ENCODE data around the gene PTPRM. TPM values are rescaled to one million over a fixed set of nuclear protein-coding genes. Genes with fewer than 3 reads are reported as not detected.

PTPRM gene
- total RNA-seq, 1 experiment from 2014 or later = 11.1 TPM

DNA sequence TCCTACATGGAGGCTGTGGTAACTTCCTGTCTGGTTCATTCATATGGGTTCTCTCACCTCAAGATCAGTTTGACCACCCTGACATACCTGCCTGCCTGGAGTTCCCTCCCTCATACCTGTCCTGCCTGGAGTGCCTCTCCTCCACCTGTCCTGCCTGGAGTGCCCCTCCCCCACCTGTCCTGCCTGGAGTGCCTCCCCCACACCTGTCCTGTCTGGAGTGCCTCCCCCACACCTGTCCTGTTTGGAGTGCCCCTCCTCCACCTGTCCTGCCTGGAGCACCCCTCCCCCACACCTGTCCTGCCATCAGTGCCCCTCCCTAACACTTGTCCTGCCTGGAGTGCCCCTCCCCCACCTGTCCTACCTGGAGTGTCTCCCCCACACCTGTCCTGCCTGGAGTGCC lies 461.9 kb downstream of the PTPRM start:
- ATAC-seq = peak; percentile 71
- POLR2A ChIA-PET = interaction anchor here (0.7 kb wide), 1 partner anchor 333 kb away, joined by 3 read pairs; no protein-coding TSS in a partner anchor
- CTCF ChIA-PET = no interaction called here
- H3K4me3 Mint-ChIP-seq = no peak overlapping the region
- peaks cover 21% of the 10 kb centered on the region for H3K4me1 Mint-ChIP-seq
- no peak overlapping the region for H3K27ac Mint-ChIP-seq
- H3K36me3 Mint-ChIP-seq = no peaks in the 10 kb centered on the region
- no peaks in the 10 kb centered on the region for H3K27me3 Mint-ChIP-seq (ENCODE audit: low read depth)
- DNase-seq (ENCODE audit: low spot score) = peak; percentile 72
- H3K9me3 Mint-ChIP-seq = no peaks in the 10 kb centered on the region
- TF ChIP-seq, protein P1, sequence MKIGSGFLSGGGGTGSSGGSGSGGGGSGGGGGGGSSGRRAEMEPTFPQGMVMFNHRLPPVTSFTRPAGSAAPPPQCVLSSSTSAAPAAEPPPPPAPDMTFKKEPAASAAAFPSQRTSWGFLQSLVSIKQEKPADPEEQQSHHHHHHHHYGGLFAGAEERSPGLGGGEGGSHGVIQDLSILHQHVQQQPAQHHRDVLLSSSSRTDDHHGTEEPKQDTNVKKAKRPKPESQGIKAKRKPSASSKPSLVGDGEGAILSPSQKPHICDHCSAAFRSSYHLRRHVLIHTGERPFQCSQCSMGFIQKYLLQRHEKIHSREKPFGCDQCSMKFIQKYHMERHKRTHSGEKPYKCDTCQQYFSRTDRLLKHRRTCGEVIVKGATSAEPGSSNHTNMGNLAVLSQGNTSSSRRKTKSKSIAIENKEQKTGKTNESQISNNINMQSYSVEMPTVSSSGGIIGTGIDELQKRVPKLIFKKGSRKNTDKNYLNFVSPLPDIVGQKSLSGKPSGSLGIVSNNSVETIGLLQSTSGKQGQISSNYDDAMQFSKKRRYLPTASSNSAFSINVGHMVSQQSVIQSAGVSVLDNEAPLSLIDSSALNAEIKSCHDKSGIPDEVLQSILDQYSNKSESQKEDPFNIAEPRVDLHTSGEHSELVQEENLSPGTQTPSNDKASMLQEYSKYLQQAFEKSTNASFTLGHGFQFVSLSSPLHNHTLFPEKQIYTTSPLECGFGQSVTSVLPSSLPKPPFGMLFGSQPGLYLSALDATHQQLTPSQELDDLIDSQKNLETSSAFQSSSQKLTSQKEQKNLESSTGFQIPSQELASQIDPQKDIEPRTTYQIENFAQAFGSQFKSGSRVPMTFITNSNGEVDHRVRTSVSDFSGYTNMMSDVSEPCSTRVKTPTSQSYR (CRISPR knock-in tag; IDR thresholded peaks at IDR 0.05) = peak; percentile 96
- TF ChIP-seq ZNF121 (CRISPR knock-in tag; IDR thresholded peaks at IDR 0.05) (peak; percentile 98), PRRX2 (CRISPR knock-in tag; IDR thresholded peaks at IDR 0.05) (no peak), FOXP1 (CRISPR knock-in tag; IDR thresholded peaks at IDR 0.05; ENCODE audit: borderline replicate concordance) (peak; percentile 64; the same call in 1 of the 2 replicates), GRHL2 (CRISPR knock-in tag; IDR thresholded peaks at IDR 0.05; ENCODE audit: insufficient replicate concordance, severe bottlenecking) (no peak), MYBL2 (CRISPR knock-in tag; IDR thresholded peaks at IDR 0.05) (no peak), MAX (CRISPR knock-in tag; IDR thresholded peaks at IDR 0.05) (peak; percentile 48; the same call in 1 of the 2 replicates)

- ATAC-seq (no peak), DNase-seq (ENCODE audit: low spot score) (no peak)
- Mint-ChIP-seq H3K27me3 (ENCODE audit: low read depth) (no peaks in the 10 kb centered on the region), H3K4me3 (no peak overlapping the region), H3K36me3 (no peaks in the 10 kb centered on the region), H3K27ac (no peak overlapping the region), H3K4me1 (peaks cover 21% of the 10 kb centered on the region), H3K9me3 (0 out of 2 replicates have a peak, but pooled peaks cover 1% of the 10 kb centered on the region)
- TF ChIP-seq ZNF263 (CRISPR knock-in tag; IDR thresholded peaks at IDR 0.05; ENCODE audit: low read depth) (no peak), ATF2 (CRISPR knock-in tag; IDR thresholded peaks at IDR 0.05; ENCODE audit: borderline replicate concordance, low read depth) (no peak), IRF2 (CRISPR knock-in tag; IDR thresholded peaks at IDR 0.05; ENCODE audit: borderline replicate concordance, low read depth) (no peak), PRRX2 (CRISPR knock-in tag; IDR thresholded peaks at IDR 0.05) (no peak), GABPB1 (CRISPR knock-in tag; IDR thresholded peaks at IDR 0.05) (no peak), EMX1 (CRISPR knock-in tag; IDR thresholded peaks at IDR 0.05) (no peak), ZNF121 (CRISPR knock-in tag; IDR thresholded peaks at IDR 0.05) (no peak), HMGA2 (CRISPR knock-in tag; IDR thresholded peaks at IDR 0.05) (no peak), E2F5 (CRISPR knock-in tag; IDR thresholded peaks at IDR 0.05) (no peak), FOXK1 (CRISPR knock-in tag; IDR thresholded peaks at IDR 0.05) (no peak), JAZF1 (CRISPR knock-in tag; IDR thresholded peaks at IDR 0.05) (no peak), ZBTB21 (CRISPR knock-in tag; IDR thresholded peaks at IDR 0.05; ENCODE audit: borderline replicate concordance) (no peak), RELA (CRISPR knock-in tag; IDR thresholded peaks at IDR 0.05; ENCODE audit: borderline replicate concordance) (no peak), NFATC4 (CRISPR knock-in tag; IDR thresholded peaks at IDR 0.05) (no peak)
- TF ChIP-seq, protein P2, sequence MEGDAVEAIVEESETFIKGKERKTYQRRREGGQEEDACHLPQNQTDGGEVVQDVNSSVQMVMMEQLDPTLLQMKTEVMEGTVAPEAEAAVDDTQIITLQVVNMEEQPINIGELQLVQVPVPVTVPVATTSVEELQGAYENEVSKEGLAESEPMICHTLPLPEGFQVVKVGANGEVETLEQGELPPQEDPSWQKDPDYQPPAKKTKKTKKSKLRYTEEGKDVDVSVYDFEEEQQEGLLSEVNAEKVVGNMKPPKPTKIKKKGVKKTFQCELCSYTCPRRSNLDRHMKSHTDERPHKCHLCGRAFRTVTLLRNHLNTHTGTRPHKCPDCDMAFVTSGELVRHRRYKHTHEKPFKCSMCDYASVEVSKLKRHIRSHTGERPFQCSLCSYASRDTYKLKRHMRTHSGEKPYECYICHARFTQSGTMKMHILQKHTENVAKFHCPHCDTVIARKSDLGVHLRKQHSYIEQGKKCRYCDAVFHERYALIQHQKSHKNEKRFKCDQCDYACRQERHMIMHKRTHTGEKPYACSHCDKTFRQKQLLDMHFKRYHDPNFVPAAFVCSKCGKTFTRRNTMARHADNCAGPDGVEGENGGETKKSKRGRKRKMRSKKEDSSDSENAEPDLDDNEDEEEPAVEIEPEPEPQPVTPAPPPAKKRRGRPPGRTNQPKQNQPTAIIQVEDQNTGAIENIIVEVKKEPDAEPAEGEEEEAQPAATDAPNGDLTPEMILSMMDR (IDR thresholded peaks at IDR 0.05) = no peak
- TF ChIP-seq, protein P3, sequence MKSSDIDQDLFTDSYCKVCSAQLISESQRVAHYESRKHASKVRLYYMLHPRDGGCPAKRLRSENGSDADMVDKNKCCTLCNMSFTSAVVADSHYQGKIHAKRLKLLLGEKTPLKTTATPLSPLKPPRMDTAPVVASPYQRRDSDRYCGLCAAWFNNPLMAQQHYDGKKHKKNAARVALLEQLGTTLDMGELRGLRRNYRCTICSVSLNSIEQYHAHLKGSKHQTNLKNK (CRISPR knock-in tag; IDR thresholded peaks at IDR 0.05) = no peak
- ChIA-PET CTCF (no interaction called here), POLR2A (interaction anchor here (0.7 kb wide), 1 partner anchor 333 kb away, joined by 3 read pairs; no protein-coding TSS in a partner anchor)
These were observed 462.6 kb downstream of the PTPRM start for GRCh38 chr18:8029731-8030130.
